A673 (cell line): Measurements from ENCODE around the gene TACC2. TPM values are rescaled to one million over a fixed set of nuclear protein-coding genes. Genes with fewer than 3 reads are reported as not detected.
A peak's percentile ranks its signal among the peaks of the same experiment; 100 is the strongest.

ENCODE experiments used
- BruUV-seq: library from RNA; stranded (reverse); fragments of 400-500 nt; replicated peaks from 2 replicates; lab custom pipeline; 2021; lab: Mats Ljungman, UMichigan
- CTCF ChIA-PET: fragments of 300-600 bp; sonication (Branson Sonifier 250); formaldehyde crosslinking; loops from one replicate; lab custom pipeline; 2022; ENCODE audit warnings: antibody characterized with exemption; lab: Charles Lee
- POLR2A ChIA-PET: fragments of 300-600 bp; sonication (Branson Sonifier 250); formaldehyde crosslinking; loops from one replicate; lab custom pipeline; 2022; ENCODE audit warnings: antibody characterized with exemption; ENCODE audit not compliant: low non-redundant PET; lab: Charles Lee
- DNase-seq: peaks from one replicate; pipeline ENCODE4 v3.0.0-alpha.2; 2015; ENCODE audit warnings: low spot score
- H3K27ac ChIP-seq: fragments of 200-600 bp; sonication (generic); 2 replicates; pipeline ENCODE4 v1.5.1; 2016; ENCODE audit warnings: mixed run types, low read depth, mild to moderate bottlenecking, mixed read lengths, antibody characterized with exemption, low read length; ENCODE audit not compliant: poor library complexity, severe bottlenecking
- H3K27me3 ChIP-seq: fragments of 200-600 bp; sonication (generic); replicated peaks from 2 replicates; pipeline ENCODE4 v1.6.1; 2017; ENCODE audit warnings: mixed run types, low read depth, mild to moderate bottlenecking, mixed read lengths, antibody characterized with exemption, low read length; ENCODE audit not compliant: insufficient read depth, poor library complexity
- H3K36me3 ChIP-seq: fragments of 200-600 bp; sonication (generic); 2 replicates; pipeline ENCODE4 v1.6.1; 2016; ENCODE audit warnings: mixed run types, mild to moderate bottlenecking, mixed read lengths, antibody characterized with exemption, low read length; ENCODE audit not compliant: insufficient read depth, poor library complexity, severe bottlenecking
- H3K4me1 ChIP-seq: fragments of 200-600 bp; sonication (generic); 2 replicates; pipeline ENCODE4 v1.6.1; 2017; ENCODE audit warnings: mixed run types, mild to moderate bottlenecking, mixed read lengths, antibody characterized with exemption, low read length; ENCODE audit not compliant: insufficient read depth, poor library complexity, severe bottlenecking
- H3K4me3 ChIP-seq: fragments of 200-600 bp; sonication (generic); 2 replicates; pipeline ENCODE4 v1.5.1; 2016; ENCODE audit warnings: low read depth, mixed run types, mild to moderate bottlenecking, mixed read lengths, low read length; ENCODE audit not compliant: poor library complexity, severe bottlenecking
- H3K9me3 ChIP-seq: fragments of 200-600 bp; sonication (generic); 2 replicates; pipeline ENCODE4 v1.6.1; 2016; ENCODE audit warnings: mixed run types, low read depth, mild to moderate bottlenecking, mixed read lengths, antibody characterized with exemption, low read length; ENCODE audit not compliant: poor library complexity, severe bottlenecking
- CTCF ChIP-seq: fragments of 300-800, 200-600 bp; sonication (generic); conservative IDR thresholded peaks from 2 replicates; pipeline ENCODE4 v1.5.1; 2017; ENCODE audit warnings: low read depth, mild to moderate bottlenecking, antibody characterized with exemption, low read length, moderate library complexity, mixed read lengths
- EZH2 ChIP-seq: fragments of 200-600 bp; sonication (generic); IDR thresholded peaks from 2 replicates; pipeline ENCODE4 v1.6.1; 2017; ENCODE audit warnings: borderline replicate concordance, low read depth, mild to moderate bottlenecking, mixed read lengths, antibody characterized with exemption, low read length; ENCODE audit not compliant: poor library complexity, severe bottlenecking
- intact Hi-C: fragments of 100-400 bp; cut with micrococcal nuclease; formaldehyde crosslinking; loops from one replicate; pipeline ENCODE4 v1.10.0; 2022; ENCODE audit not compliant: unreplicated experiment
- total RNA-seq: library from RNA; stranded (reverse); gene quantifications from 2 replicates; pipeline ENCODE4 v1.2.3, GENCODE V29; 2021

Gene TACC2
- total RNA-seq, 1 experiment from 2014 or later = 0.62 TPM

GRCh38 chr10:122163174-122164022 lies 174.4 kb downstream of the TACC2 start:
- no peak overlapping the region for H3K27ac ChIP-seq
- H3K4me3 ChIP-seq = peak overlapping the region; percentile 36
- BruUV-seq = no TSS peak
- no peaks in the 10 kb centered on the region for H3K9me3 ChIP-seq
- ChIA-PET CTCF (no interaction called here), POLR2A (no interaction called here)
- H3K36me3 ChIP-seq = no peaks in the 10 kb centered on the region
- intact Hi-C loops = no loop called here
- no peaks in the 10 kb centered on the region for H3K4me1 ChIP-seq
- peaks cover 97% of the 10 kb centered on the region for H3K27me3 ChIP-seq
- TF ChIP-seq EZH2 (peak; percentile 65), CTCF (no peak)
- DNase-seq = peak; percentile 17

GRCh38 chr10:122164023-122164601 lies 175.1 kb downstream of the TACC2 start:
- Histone ChIP-seq H3K27me3 (peaks cover 94% of the 10 kb centered on the region), H3K4me3 (peak overlapping the region; percentile 36), H3K36me3 (no peaks in the 10 kb centered on the region), H3K4me1 (no peaks in the 10 kb centered on the region), H3K27ac (no peak overlapping the region), H3K9me3 (no peaks in the 10 kb centered on the region)
- peak; percentile 63 for TF ChIP-seq EZH2
- TF ChIP-seq CTCF = no peak
- CTCF ChIA-PET = no interaction called here
- no TSS peak for BruUV-seq
- POLR2A ChIA-PET = no interaction called here
- intact Hi-C loops = no loop called here
- no peak for DNase-seq

- no peaks in the 10 kb centered on the region for H3K9me3 ChIP-seq
- intact Hi-C loops = no loop called here
- CTCF ChIA-PET = no interaction called here
- DNase-seq = no peak
- no TSS peak for BruUV-seq
- POLR2A ChIA-PET = no interaction called here
- no peak overlapping the region for H3K27ac ChIP-seq
- H3K4me1 ChIP-seq = no peaks in the 10 kb centered on the region
- H3K4me3 ChIP-seq = no peak overlapping the region
- H3K36me3 ChIP-seq = no peaks in the 10 kb centered on the region
- peaks cover 89% of the 10 kb centered on the region for H3K27me3 ChIP-seq
- TF ChIP-seq CTCF = no peak
- TF ChIP-seq EZH2 = no peak
Observed at GRCh38 chr10:122164815-122165483, 176.0 kb downstream of the TACC2 start.
